ES-I3 (cell line): ENCODE results near the gene KIAA1958.

ENCODE experiments used
- H3K36me3 ChIP-seq: 2 replicates; pipeline ENCODE4 v1.6.1; 2013; ENCODE audit warnings: mild to moderate bottlenecking, low read length, control low read depth, moderate library complexity; ENCODE audit not compliant: insufficient read depth
- H3K4me1 ChIP-seq: 2 replicates; pipeline ENCODE4 v1.6.1; 2013; ENCODE audit warnings: mild to moderate bottlenecking, control low read depth, low read length; ENCODE audit not compliant: insufficient read depth
- H3K9ac ChIP-seq: 2 replicates; pipeline ENCODE4 v1.6.1; 2013; ENCODE audit warnings: low read depth, mild to moderate bottlenecking, low read length, moderate library complexity
- H3K9me3 ChIP-seq: 2 replicates; pipeline ENCODE4 v1.6.1; 2013; ENCODE audit warnings: mild to moderate bottlenecking, low read length, moderate library complexity; ENCODE audit not compliant: control insufficient read depth, insufficient read depth

Gene KIAA1958

DNA sequence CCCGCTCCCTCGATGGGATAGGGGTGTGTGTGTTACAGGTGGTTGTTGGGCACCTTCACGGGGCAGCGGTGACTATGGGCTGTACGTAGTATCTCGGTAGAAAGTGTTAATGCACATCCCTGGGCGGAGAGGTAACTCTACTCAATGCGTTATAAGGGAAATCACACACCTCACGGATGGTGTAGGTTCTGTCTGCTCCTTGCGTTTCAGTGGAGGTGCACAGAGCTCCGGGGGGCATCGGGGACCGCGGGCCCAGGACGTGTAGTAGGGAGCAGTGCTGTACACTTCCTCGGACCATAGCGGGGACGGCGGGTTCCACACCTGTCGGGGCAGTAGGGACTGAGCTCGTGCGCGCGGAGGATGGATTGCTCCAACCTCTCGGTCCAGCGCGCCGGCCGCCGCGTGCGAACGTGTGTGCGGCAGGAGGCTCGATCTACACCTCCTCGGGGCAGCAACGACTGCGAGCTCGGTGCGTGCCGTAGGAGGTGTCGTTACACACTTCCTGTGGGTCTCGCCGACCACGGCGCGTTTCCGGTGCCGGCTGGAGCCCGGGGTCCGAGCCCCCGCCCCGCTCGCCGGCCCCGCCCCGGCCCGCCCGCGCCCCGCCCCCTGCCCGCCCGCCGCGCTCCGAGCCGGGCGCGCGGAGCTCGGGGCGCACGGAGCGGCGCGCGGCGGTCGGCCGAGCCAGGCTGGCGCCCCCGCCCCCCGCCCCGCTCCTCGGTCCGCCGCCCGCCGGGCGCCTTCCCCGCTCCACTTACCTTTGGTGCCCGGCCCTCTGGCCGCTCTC, at the start of gene KIAA1958:
TSS of gene KIAA1958 (plus strand) at position 607 of the 787 bp plus-strand sequence. CDS start 87,254 bp downstream, outside the sequence.
- H3K36me3 ChIP-seq: no peaks in the 10 kb centered on the region
- no peaks in the 10 kb centered on the region for H3K9me3 ChIP-seq
- peaks cover 10% of the 10 kb centered on the region; the same call in 1 of the 2 replicates for H3K4me1 ChIP-seq
- peak within 1 kb of the TSS; percentile 94 for H3K9ac ChIP-seq

DNA sequence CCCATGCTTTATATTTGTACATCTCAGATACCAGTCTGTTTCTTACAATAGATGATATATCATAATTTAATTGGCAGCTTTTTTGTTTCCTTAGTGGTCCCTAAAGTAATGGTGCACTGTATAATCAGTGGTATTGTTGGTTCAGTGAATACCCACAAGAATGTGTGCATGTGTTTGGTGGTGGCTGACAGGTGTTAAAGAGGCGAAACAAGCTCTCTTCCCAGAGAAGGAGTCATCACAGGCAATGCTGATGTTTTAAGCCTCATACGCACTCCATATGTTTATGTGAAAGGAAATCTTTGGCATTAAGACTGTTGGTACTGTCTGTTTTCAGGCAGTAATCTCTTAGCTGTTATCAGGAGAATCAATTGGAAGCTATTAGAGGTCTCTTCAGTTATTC, 49.2 kb upstream of the KIAA1958 start:
- Histone ChIP-seq H3K4me1 (no peaks in the 10 kb centered on the region), H3K36me3 (no peaks in the 10 kb centered on the region), H3K9me3 (no peaks in the 10 kb centered on the region), H3K9ac (no peak overlapping the region)

- H3K9me3 ChIP-seq: no peaks in the 10 kb centered on the region
- H3K36me3 ChIP-seq: no peaks in the 10 kb centered on the region
- no peaks in the 10 kb centered on the region for H3K4me1 ChIP-seq
- no peak overlapping the region for H3K9ac ChIP-seq
Measured at GRCh38 chr9:112439171-112439570, 47.5 kb upstream of the KIAA1958 start.

DNA sequence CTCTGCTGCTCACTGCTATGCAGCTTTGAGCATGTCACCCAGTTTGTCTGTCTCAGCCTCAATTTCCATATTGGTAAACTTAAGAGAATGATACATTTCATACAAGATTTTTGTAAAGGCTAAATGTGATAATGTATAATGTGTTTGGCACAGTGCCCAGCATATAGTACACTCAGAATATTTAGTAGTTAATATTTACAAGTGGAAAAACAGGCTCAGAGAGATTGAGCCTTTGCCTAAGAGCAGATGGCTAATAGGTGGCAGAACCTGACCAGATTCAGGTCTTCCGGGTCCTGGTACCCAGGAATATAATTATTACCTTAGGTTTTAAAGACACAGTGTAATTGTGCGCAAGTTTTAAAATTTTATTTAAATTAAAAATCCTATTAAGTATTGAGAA, 46.8 kb upstream of the KIAA1958 start:
- H3K9me3 ChIP-seq: no peaks in the 10 kb centered on the region
- H3K36me3 ChIP-seq: no peaks in the 10 kb centered on the region
- no peak overlapping the region for H3K9ac ChIP-seq
- H3K4me1 ChIP-seq: no peaks in the 10 kb centered on the region

DNA sequence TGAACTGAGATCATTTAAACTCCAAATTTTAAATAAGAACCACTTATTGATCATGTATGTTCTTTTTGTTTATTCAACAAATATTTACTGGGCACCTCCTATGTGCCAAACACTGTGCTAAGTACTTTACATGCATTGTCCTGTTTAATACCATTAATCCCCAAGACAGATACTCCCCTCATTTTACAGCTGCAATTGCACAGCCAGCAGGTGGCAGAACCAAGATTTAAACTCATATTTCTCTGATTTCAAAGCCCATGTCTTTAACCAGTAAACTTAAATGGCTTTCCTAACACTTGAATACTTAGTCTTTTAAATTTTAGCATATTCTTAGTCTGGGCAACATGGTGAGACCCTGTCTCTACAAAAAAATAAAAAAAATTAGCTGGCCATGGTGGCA, 43.4 kb upstream of the KIAA1958 start:
- no peaks in the 10 kb centered on the region for H3K36me3 ChIP-seq
- H3K9me3 ChIP-seq: no peaks in the 10 kb centered on the region
- H3K9ac ChIP-seq: no peak overlapping the region
- H3K4me1 ChIP-seq: no peaks in the 10 kb centered on the region

DNA sequence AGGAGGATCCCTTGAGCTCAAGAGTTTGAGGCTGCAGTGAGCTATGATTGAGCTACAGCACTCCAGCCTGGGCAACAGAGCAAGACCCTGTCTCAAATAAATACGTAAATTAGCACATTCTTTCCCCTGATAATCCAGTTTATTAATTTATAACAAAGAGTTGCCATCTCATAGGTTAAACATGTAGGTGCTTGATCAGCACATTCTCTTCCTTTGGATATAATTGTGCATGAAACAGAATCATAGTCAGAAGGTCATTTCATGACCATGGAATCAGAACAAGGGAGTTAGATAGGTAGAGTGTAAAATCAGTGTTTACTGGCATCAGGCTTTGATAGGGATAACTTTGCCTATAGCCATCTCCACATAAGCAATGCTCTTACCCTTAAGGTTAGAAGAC, 43.0 kb upstream of the KIAA1958 start:
- Histone ChIP-seq H3K36me3 (no peaks in the 10 kb centered on the region), H3K9me3 (no peaks in the 10 kb centered on the region)

GRCh38 chr9:112445196-112445595, 41.4 kb upstream of the KIAA1958 start:
- Histone ChIP-seq H3K4me1 (no peaks in the 10 kb centered on the region), H3K9me3 (no peaks in the 10 kb centered on the region), H3K9ac (no peak overlapping the region), H3K36me3 (no peaks in the 10 kb centered on the region)

More for the DNA sequence above, 43.0 kb upstream of the KIAA1958 start:
- Histone ChIP-seq H3K4me1 (no peaks in the 10 kb centered on the region), H3K9ac (no peak overlapping the region)

GRCh38 chr9:112446080-112446479, 40.5 kb upstream of the KIAA1958 start:
- H3K36me3 ChIP-seq: no peaks in the 10 kb centered on the region
- H3K9ac ChIP-seq: no peak overlapping the region
- H3K9me3 ChIP-seq: no peaks in the 10 kb centered on the region
- no peaks in the 10 kb centered on the region for H3K4me1 ChIP-seq

DNA sequence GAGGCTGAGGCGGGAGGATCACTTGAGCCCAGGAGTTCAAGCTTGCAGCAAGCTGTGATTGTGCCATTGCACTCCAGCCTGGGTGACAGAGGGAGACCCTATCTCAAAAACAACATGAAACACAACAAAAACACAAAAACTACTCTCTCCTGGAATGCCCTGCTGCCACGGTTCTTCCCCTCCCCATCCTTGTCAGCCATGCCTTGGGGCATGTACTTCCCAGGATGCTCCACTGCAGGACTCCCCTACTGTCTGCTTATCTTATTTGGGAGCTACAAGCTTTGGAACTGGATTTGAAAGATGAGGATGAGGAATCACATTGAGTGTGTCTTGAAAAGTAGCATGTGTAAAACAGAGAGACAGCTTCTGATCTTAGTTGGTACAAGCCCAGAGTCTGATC, 40.1 kb upstream of the KIAA1958 start:
- Histone ChIP-seq H3K36me3 (no peaks in the 10 kb centered on the region), H3K4me1 (no peaks in the 10 kb centered on the region), H3K9me3 (no peaks in the 10 kb centered on the region), H3K9ac (no peak overlapping the region)

DNA sequence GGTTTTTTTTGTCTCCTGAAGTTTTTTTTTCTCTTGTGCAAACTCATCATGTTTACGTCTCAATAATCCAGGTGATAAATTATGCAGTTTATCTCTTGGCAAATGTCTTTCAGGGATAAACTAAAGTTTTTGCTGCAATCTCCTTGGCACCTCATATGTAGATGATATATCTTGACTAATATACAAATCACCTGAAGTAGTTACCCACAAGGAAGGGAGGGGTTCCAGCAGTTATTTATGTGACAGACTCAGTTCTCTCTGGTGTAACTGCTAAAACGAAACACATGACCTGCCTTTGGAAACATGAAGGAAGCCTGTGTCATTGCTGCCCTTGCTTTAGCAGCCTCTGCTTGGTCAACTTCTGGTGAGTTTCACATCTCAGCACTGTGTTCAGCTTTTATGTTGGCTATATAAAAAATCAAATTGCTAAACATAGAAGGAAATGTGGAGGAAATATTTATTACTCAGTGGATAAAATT, 39.3 kb upstream of the KIAA1958 start:
- no peaks in the 10 kb centered on the region for H3K4me1 ChIP-seq
- H3K9me3 ChIP-seq: no peaks in the 10 kb centered on the region
- H3K9ac ChIP-seq: no peak overlapping the region
- H3K36me3 ChIP-seq: no peaks in the 10 kb centered on the region

DNA sequence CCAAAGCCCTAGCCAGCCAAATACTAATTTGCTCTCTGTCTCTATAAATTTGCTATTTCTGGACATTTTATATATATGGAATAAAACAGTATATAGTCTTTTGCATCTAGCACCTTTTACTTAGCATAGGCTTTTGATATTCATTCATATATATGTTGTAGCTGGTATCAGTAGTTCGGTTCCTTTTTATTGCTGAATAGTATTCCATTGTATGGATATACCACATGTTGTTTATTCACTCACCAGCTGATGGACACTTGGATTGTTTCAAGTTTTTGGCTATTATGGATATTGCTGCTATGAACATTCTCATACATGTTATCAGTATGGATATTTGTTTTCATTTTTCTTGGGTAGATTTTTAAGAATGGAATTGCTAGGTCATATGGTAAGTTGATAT, 23.8 kb upstream of the KIAA1958 start:
- Histone ChIP-seq H3K9ac (no peak overlapping the region), H3K4me1 (no peaks in the 10 kb centered on the region), H3K36me3 (no peaks in the 10 kb centered on the region; the same call in 1 of the 2 replicates), H3K9me3 (no peaks in the 10 kb centered on the region)

DNA sequence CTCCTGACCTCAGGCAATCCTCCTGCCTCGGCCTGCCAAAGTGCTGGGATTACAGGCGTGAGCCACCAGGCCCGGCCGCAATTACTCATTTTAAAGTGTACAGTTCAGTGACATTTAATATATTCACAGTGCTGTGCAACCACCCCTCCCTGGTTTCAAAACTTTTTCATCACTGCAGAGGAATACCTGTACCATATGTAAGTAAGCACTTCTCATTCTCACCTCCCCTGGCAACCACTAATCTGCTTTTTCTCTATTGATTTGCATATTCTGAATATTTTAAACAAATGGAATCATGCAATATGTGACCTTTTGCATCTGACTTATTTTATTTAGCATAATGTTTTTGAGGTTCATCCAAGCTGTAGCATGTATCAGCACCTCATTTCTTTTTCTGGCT, 21.3 kb upstream of the KIAA1958 start:
- Histone ChIP-seq H3K9ac (no peak overlapping the region), H3K4me1 (no peaks in the 10 kb centered on the region), H3K9me3 (no peaks in the 10 kb centered on the region), H3K36me3 (no peaks in the 10 kb centered on the region)

DNA sequence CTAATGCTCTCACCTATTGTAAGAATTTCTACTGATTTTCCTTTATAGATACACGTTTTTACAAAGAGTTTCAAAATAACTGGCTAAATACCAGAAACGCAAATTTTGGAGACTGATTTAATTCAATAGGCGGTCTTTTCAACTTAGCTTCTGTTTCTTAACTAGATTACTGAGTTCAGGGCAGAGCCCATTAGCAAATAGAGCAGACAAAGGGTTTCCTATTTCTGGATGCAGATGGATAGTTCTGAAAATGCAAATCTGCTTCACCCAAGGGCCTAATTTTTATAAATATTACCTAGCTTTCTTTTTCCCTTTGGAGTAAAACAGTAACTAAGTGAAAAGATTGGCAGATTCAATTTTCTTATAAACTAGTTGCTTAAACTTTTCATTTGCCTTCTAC, 13.6 kb upstream of the KIAA1958 start:
- Histone ChIP-seq H3K4me1 (peaks cover 11% of the 10 kb centered on the region), H3K36me3 (no peaks in the 10 kb centered on the region), H3K9me3 (peaks cover 3% of the 10 kb centered on the region; the same call in 1 of the 2 replicates), H3K9ac (no peak overlapping the region)

- peaks cover 11% of the 10 kb centered on the region for H3K4me1 ChIP-seq
- no peaks in the 10 kb centered on the region for H3K36me3 ChIP-seq
- peaks cover 3% of the 10 kb centered on the region; the same call in 1 of the 2 replicates for H3K9me3 ChIP-seq
- no peak overlapping the region for H3K9ac ChIP-seq
Measured at GRCh38 chr9:112473986-112474385, 12.6 kb upstream of the KIAA1958 start.

- no peaks in the 10 kb centered on the region for H3K36me3 ChIP-seq
- peaks cover 11% of the 10 kb centered on the region for H3K4me1 ChIP-seq
- no peak overlapping the region for H3K9ac ChIP-seq
- H3K9me3 ChIP-seq: peaks cover 3% of the 10 kb centered on the region; the same call in 1 of the 2 replicates
Measured at GRCh38 chr9:112475318-112475717, 11.3 kb upstream of the KIAA1958 start.
